KG1 (cell line): ENCODE measurements around the gene MACROD2.

Experiments
- DNase-seq: peaks from one replicate; lab custom pipeline; 2025; lab: John Stamatoyannopoulos, UW

The MACROD2 gene

GRCh38 chr20:14647016-14647415, 651.7 kb downstream of the MACROD2 start:
- DNase-seq = no peak

GRCh38 chr20:14649662-14650061, 654.3 kb downstream of the MACROD2 start:
- no peak for DNase-seq

GRCh38 chr20:14657266-14658005, 662.1 kb downstream of the MACROD2 start:
- no peak for DNase-seq

- no peak for DNase-seq
Observed at GRCh38 chr20:14664101-14664500, 668.8 kb downstream of the MACROD2 start.

- DNase-seq = no peak
Observed at GRCh38 chr20:14666696-14667095, 671.4 kb downstream of the MACROD2 start.

GRCh38 chr20:14667226-14667625, 671.9 kb downstream of the MACROD2 start:
- DNase-seq = no peak

- DNase-seq = no peak
Observed at GRCh38 chr20:14672066-14672465, 676.8 kb downstream of the MACROD2 start.

- no peak for DNase-seq
Observed at GRCh38 chr20:14673164-14673563, 677.8 kb downstream of the MACROD2 start.

- no peak for DNase-seq
Observed at GRCh38 chr20:14677455-14677854, 682.1 kb downstream of the MACROD2 start.

GRCh38 chr20:14685183-14685582, 689.9 kb downstream of the MACROD2 start:
- no peak for DNase-seq

GRCh38 chr20:14687313-14687712, 692.0 kb downstream of the MACROD2 start:
- DNase-seq = no peak

- no peak for DNase-seq
Observed at GRCh38 chr20:14688005-14688404, 692.7 kb downstream of the MACROD2 start.

- no peak for DNase-seq
Observed at GRCh38 chr20:14691994-14692393, 696.7 kb downstream of the MACROD2 start.

- DNase-seq = no peak
Observed at GRCh38 chr20:14696478-14696877, 701.2 kb downstream of the MACROD2 start.

GRCh38 chr20:14696937-14697336, 701.6 kb downstream of the MACROD2 start:
- DNase-seq = no peak

GRCh38 chr20:14698125-14698524, 702.8 kb downstream of the MACROD2 start:
- no peak for DNase-seq

GRCh38 chr20:14698605-14699373, 703.5 kb downstream of the MACROD2 start:
- DNase-seq = no peak

GRCh38 chr20:14700639-14700960, 705.3 kb downstream of the MACROD2 start:
- no peak for DNase-seq

- no peak for DNase-seq
Observed at GRCh38 chr20:14701326-14701725, 706.0 kb downstream of the MACROD2 start.

GRCh38 chr20:14706555-14706954, 711.2 kb downstream of the MACROD2 start:
- DNase-seq = no peak

- no peak for DNase-seq
Observed at GRCh38 chr20:14707026-14707680, 711.8 kb downstream of the MACROD2 start.

GRCh38 chr20:14707865-14708596, 712.7 kb downstream of the MACROD2 start:
- no peak for DNase-seq
